DND-41 (cell line): ENCODE data around the gene BAIAP2L1.

Source experiments
- EZH2 ChIP-seq: IDR thresholded peaks from 3 replicates; pipeline ENCODE4 v1.6.1; 2012; ENCODE audit warnings: borderline replicate concordance, low read depth, mild to moderate bottlenecking, moderate library complexity, low read length, inconsistent platforms; ENCODE audit not compliant: severe bottlenecking
- TF ChIP-seq, protein P1 (sequence below): IDR thresholded peaks from 2 replicates; pipeline ENCODE4 v1.5.1; 2012; ENCODE audit warnings: borderline replicate concordance, low read length, moderate library complexity, mild to moderate bottlenecking; ENCODE audit not compliant: poor library complexity, severe bottlenecking; ENCODE audit errors: extremely low read depth

DNA sequence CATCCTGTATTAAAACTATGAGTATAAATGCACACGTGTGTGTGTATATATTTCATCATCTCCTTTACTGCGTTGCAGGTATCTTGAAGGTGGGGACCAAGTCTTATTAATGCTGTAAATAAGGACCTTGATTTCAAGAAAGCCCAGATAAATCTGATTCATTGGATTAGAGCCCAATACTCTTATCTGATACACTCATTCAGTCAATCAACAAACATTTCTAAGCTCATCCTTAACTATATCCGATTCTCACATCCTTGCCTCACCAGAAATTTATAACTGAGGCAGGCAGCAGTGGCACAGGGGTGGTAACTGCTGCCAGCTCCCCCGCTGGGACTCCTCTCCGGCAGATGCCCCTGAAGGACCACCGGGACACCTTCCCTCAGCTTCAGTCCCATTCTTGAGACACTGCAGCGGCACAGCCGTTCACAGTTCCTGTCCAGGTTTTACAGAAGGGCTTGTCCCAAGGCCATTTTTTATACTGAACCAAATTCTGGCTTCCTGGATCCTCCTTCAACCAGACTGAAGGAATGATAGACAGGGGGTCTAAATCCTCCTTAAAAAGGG lies 65.4 kb downstream of the BAIAP2L1 start:
- TF ChIP-seq, protein P1, sequence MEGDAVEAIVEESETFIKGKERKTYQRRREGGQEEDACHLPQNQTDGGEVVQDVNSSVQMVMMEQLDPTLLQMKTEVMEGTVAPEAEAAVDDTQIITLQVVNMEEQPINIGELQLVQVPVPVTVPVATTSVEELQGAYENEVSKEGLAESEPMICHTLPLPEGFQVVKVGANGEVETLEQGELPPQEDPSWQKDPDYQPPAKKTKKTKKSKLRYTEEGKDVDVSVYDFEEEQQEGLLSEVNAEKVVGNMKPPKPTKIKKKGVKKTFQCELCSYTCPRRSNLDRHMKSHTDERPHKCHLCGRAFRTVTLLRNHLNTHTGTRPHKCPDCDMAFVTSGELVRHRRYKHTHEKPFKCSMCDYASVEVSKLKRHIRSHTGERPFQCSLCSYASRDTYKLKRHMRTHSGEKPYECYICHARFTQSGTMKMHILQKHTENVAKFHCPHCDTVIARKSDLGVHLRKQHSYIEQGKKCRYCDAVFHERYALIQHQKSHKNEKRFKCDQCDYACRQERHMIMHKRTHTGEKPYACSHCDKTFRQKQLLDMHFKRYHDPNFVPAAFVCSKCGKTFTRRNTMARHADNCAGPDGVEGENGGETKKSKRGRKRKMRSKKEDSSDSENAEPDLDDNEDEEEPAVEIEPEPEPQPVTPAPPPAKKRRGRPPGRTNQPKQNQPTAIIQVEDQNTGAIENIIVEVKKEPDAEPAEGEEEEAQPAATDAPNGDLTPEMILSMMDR = no peak
- no peak for TF ChIP-seq EZH2
